ENCODE results near the gene MT4. TPM values are rescaled to one million over a fixed set of nuclear protein-coding genes. Genes with fewer than 3 reads are reported as not detected.

MT4 gene
- polyA plus RNA-seq, 1 of the 3 experiments (the other 2 are of a cell fraction): not detected

DNA sequence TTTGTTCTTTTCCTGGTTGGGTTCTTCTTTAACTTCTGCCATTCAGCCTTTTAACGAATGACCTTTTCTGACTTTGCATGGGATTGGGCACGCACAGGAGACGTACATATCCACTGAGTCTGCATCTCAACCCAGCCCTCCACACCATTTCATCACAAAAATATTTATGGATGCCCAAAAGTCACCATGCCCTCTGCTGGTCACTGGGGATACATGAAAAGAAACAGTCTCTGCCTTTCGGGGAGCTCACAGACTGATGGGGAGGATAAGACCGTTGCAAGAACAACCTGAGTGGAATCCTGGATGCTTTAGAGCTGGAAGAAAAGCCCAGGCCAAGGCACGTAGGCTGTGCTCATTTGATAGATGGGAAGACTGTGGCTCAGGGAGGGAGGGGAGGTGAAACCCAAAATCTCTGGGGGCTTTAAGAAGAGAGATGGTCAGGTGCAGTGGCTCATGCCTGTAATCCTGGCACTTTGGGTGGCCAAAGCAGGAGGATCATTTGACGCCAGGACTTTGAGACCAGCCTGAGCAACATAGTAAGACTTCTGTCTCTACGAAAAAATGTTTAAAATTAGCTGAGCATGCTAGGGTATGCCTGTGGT is 35.6 kb downstream of the MT4 start:
- Histone ChIP-seq H3K4me2 (0 out of 2 replicates have a peak overlapping the region, but pooled peaks have one; percentile 32), H3K9ac (no peak overlapping the region), H3F3A (replicated peaks; ENCODE audit: insufficient read depth) (peaks cover 5% of the 10 kb centered on the region), H3K9me2 (no peaks in the 10 kb centered on the region), H3K79me2 (ENCODE audit: insufficient read depth) (no peaks in the 10 kb centered on the region), H3K36me3 (replicated peaks in 1 of 2; ENCODE audit: control insufficient read depth in 1 of 2, insufficient read depth in 2 of 2, low read length in 1 of 2) (no peaks in the 10 kb centered on the region), H3K27me3 (ENCODE audit: insufficient read depth) (no peaks in the 10 kb centered on the region), H3K4me1 (ENCODE audit: control insufficient read depth in 1 of 2, insufficient read depth in 2 of 2, low read depth in 1 of 2, low read length in 1 of 2) (no peaks in the 10 kb centered on the region; a peak in 1 of 4 replicates), H3K9me3 (no peaks in the 10 kb centered on the region), H3K27ac (ENCODE audit: low read depth in 2 of 2, low read length in 1 of 2) (no peak overlapping the region), H4K20me1 (ENCODE audit: insufficient read depth) (no peaks in the 10 kb centered on the region), H3K4me3 (ENCODE audit: low read depth in 2 of 2, low read length in 1 of 2) (peak overlapping the region in 1 of 2 experiments; percentile 6; a peak in 1 of 4 replicates), H2AFZ (ENCODE audit: low read depth) (0 out of 2 replicates have a peak overlapping the region, but pooled peaks have one; percentile 47)
- ChIA-PET POLR2A (no interaction called here), CTCF (interaction anchor here (0.6 to 8.2 kb wide), 48 partner anchors 9 to 1136 kb away, joined by 3 to 138 read pairs (median 4); partner anchors contain the start of genes MT1G, MT1M and MT3)
- 25% methylated on average over 8 of the region's 8 CpGs for WGBS (ENCODE audit: low lambda C conversion rate)
- DNase-seq: peak; percentile 72
- TF ChIP-seq TAF1 (IDR thresholded peaks at IDR 0.05; ENCODE audit: borderline replicate concordance, low read depth, low read length) (0 out of 2 replicates have a peak, but pooled peaks have one; percentile 18), ELF1 (IDR thresholded peaks at IDR 0.05) (no peak), FOSL2 (IDR thresholded peaks at IDR 0.05; ENCODE audit: borderline replicate concordance, low read depth) (peak; percentile 16; the same call in 1 of the 2 replicates), RXRA (IDR thresholded peaks at IDR 0.05; ENCODE audit: borderline replicate concordance, low read depth) (no peak), SIN3A (IDR thresholded peaks at IDR 0.05; ENCODE audit: borderline replicate concordance, low read depth, low read length) (no peak), TEAD4 (IDR thresholded peaks at IDR 0.05; ENCODE audit: borderline replicate concordance, insufficient read depth) (no peak), YY1 (IDR thresholded peaks at IDR 0.05; ENCODE audit: low read depth) (peak; percentile 49; the same call in 1 of the 2 replicates), CTCF (IDR thresholded peaks at IDR 0.05) (peak; percentile 83), SMC3 (IDR thresholded peaks at IDR 0.05; ENCODE audit: low read depth, low read length) (peak; percentile 77), RAD21 (IDR thresholded peaks at IDR 0.05; ENCODE audit: low read length) (peak; percentile 69)

GRCh38 chr16:56601325-56601724 is 36.5 kb downstream of the MT4 start:
- Histone ChIP-seq H3K9me3 (no peaks in the 10 kb centered on the region), H3K79me2 (ENCODE audit: insufficient read depth) (no peaks in the 10 kb centered on the region), H3K27ac (ENCODE audit: low read depth in 2 of 2, low read length in 1 of 2) (no peak overlapping the region), H2AFZ (ENCODE audit: low read depth) (no peak overlapping the region), H3K4me2 (no peak overlapping the region), H4K20me1 (ENCODE audit: insufficient read depth) (no peaks in the 10 kb centered on the region), H3K9ac (no peak overlapping the region), H3K4me3 (ENCODE audit: low read depth in 2 of 2, low read length in 1 of 2) (no peak overlapping the region), H3F3A (replicated peaks; ENCODE audit: insufficient read depth) (peaks cover 13% of the 10 kb centered on the region), H3K27me3 (ENCODE audit: insufficient read depth) (no peaks in the 10 kb centered on the region), H3K9me2 (no peaks in the 10 kb centered on the region), H3K36me3 (replicated peaks in 1 of 2; ENCODE audit: control insufficient read depth in 1 of 2, insufficient read depth in 2 of 2, low read length in 1 of 2) (no peaks in the 10 kb centered on the region), H3K4me1 (ENCODE audit: control insufficient read depth in 1 of 2, insufficient read depth in 2 of 2, low read depth in 1 of 2, low read length in 1 of 2) (peaks cover 1 to 3% of the 10 kb centered on the region in 2 experiments; a peak in 1 of 4 replicates)
- no peak for DNase-seq
- POLR2A ChIA-PET: no interaction called here
- CTCF ChIA-PET: interaction anchor here (0.9 to 8.2 kb wide), 28 partner anchors 8 to 1137 kb away, joined by 3 to 138 read pairs (median 5); partner anchors contain the start of genes MT1G and MT3
- WGBS (ENCODE audit: low lambda C conversion rate): 88% methylated on average over 9 of the region's 9 CpGs
- TF ChIP-seq, protein P1, sequence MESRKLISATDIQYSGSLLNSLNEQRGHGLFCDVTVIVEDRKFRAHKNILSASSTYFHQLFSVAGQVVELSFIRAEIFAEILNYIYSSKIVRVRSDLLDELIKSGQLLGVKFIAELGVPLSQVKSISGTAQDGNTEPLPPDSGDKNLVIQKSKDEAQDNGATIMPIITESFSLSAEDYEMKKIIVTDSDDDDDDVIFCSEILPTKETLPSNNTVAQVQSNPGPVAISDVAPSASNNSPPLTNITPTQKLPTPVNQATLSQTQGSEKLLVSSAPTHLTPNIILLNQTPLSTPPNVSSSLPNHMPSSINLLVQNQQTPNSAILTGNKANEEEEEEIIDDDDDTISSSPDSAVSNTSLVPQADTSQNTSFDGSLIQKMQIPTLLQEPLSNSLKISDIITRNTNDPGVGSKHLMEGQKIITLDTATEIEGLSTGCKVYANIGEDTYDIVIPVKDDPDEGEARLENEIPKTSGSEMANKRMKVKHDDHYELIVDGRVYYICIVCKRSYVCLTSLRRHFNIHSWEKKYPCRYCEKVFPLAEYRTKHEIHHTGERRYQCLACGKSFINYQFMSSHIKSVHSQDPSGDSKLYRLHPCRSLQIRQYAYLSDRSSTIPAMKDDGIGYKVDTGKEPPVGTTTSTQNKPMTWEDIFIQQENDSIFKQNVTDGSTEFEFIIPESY (IDR thresholded peaks at IDR 0.05; ENCODE audit: borderline replicate concordance, low read depth): no peak
- TF ChIP-seq NRF1 (IDR thresholded peaks at IDR 0.05; ENCODE audit: low read depth, low read length) (no peak), GABPA (IDR thresholded peaks at IDR 0.05; ENCODE audit: low read depth) (no peak), ELF1 (IDR thresholded peaks at IDR 0.05) (no peak), SIN3A (IDR thresholded peaks at IDR 0.05; ENCODE audit: borderline replicate concordance, low read depth, low read length) (no peak), JUND (IDR thresholded peaks at IDR 0.05) (no peak), RXRA (IDR thresholded peaks at IDR 0.05; ENCODE audit: borderline replicate concordance, low read depth) (no peak), NFIC (IDR thresholded peaks at IDR 0.05; ENCODE audit: borderline replicate concordance) (no peak)
- TF ChIP-seq, protein P2, sequence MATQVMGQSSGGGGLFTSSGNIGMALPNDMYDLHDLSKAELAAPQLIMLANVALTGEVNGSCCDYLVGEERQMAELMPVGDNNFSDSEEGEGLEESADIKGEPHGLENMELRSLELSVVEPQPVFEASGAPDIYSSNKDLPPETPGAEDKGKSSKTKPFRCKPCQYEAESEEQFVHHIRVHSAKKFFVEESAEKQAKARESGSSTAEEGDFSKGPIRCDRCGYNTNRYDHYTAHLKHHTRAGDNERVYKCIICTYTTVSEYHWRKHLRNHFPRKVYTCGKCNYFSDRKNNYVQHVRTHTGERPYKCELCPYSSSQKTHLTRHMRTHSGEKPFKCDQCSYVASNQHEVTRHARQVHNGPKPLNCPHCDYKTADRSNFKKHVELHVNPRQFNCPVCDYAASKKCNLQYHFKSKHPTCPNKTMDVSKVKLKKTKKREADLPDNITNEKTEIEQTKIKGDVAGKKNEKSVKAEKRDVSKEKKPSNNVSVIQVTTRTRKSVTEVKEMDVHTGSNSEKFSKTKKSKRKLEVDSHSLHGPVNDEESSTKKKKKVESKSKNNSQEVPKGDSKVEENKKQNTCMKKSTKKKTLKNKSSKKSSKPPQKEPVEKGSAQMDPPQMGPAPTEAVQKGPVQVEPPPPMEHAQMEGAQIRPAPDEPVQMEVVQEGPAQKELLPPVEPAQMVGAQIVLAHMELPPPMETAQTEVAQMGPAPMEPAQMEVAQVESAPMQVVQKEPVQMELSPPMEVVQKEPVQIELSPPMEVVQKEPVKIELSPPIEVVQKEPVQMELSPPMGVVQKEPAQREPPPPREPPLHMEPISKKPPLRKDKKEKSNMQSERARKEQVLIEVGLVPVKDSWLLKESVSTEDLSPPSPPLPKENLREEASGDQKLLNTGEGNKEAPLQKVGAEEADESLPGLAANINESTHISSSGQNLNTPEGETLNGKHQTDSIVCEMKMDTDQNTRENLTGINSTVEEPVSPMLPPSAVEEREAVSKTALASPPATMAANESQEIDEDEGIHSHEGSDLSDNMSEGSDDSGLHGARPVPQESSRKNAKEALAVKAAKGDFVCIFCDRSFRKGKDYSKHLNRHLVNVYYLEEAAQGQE (IDR thresholded peaks at IDR 0.05; ENCODE audit: low read depth, low read length): no peak
